IMR-90 (cell line): ENCODE results near the gene MOCS1. TPM values are rescaled to one million over a fixed set of nuclear protein-coding genes. Genes with fewer than 3 reads are reported as not detected.
A peak's percentile ranks its signal among the peaks of the same experiment; 100 is the strongest.

Experiments
- ATAC-seq: fragments of 200-7000 bp; cut with Tn5 transposase; 2 replicates; pipeline ENCODE4 v1.9.1; 2020; ENCODE audit warnings: low read depth, mild to moderate bottlenecking, moderate library complexity
- BruUV-seq: library from RNA; stranded (reverse); fragments of 400-500 nt; replicated peaks from 2 replicates; lab custom pipeline; 2021; lab: Mats Ljungman, UMichigan
- CTCF ChIA-PET: fragments of 300-600 bp; formaldehyde crosslinking; extraction: SDS; loops from one replicate; lab custom pipeline; 2021; ENCODE audit warnings: antibody characterized with exemption; lab: Yijun Ruan, JAX
- POLR2A ChIA-PET: fragments of 300-600 bp; sonication (Branson Sonifier 250); formaldehyde crosslinking; loops from one replicate; lab custom pipeline; 2022; ENCODE audit warnings: antibody characterized with exemption; ENCODE audit not compliant: unreplicated experiment; lab: Charles Lee
- DNase-seq: peaks from one replicate; pipeline ENCODE4 v3.0.0; 2013
- H2AFZ ChIP-seq: replicated peaks from 2 replicates; pipeline ENCODE3; 2013; ENCODE audit warnings: low read length, mild to moderate bottlenecking; ENCODE audit not compliant: poor library complexity
- H2AK5ac ChIP-seq: 2 replicates; pipeline ENCODE4 v1.6.1; 2013; ENCODE audit warnings: low read depth, low read length, inconsistent platforms
- H2AK9ac ChIP-seq: replicated peaks from 2 replicates; pipeline ENCODE3; 2013; ENCODE audit warnings: mild to moderate bottlenecking, low read depth, low read length, moderate library complexity; ENCODE audit not compliant: poor library complexity
- H2BK120ac ChIP-seq: 2 replicates; pipeline ENCODE4 v1.6.1; 2013; ENCODE audit warnings: low read depth, low read length, inconsistent platforms
- H2BK15ac ChIP-seq: 3 replicates; pipeline ENCODE4 v1.6.1; 2013; ENCODE audit warnings: low read depth, low read length, inconsistent platforms
- H2BK20ac ChIP-seq: 2 replicates; pipeline ENCODE4 v1.6.1; 2013; ENCODE audit warnings: low read depth, mild to moderate bottlenecking, inconsistent platforms, low read length, moderate library complexity
- H2BK5ac ChIP-seq: 2 replicates; pipeline ENCODE4 v1.6.1; 2013; ENCODE audit warnings: mild to moderate bottlenecking, low read depth, low read length, inconsistent platforms; ENCODE audit not compliant: poor library complexity, severe bottlenecking
- H3K14ac ChIP-seq: replicated peaks from 2 replicates; pipeline ENCODE4 v1.6.1; 2013; ENCODE audit warnings: low read depth, low read length, inconsistent platforms
- H3K18ac ChIP-seq: 2 replicates; pipeline ENCODE4 v1.6.1; 2013; ENCODE audit warnings: low read depth, low read length, control low read depth
- H3K23ac ChIP-seq: 2 replicates; pipeline ENCODE4 v1.6.1; 2013; ENCODE audit warnings: low read depth, low read length, inconsistent platforms
- H3K27ac ChIP-seq: 2 replicates; pipeline ENCODE4 v1.5.1; 2013; ENCODE audit warnings: mild to moderate bottlenecking, control low read depth, low read length; ENCODE audit not compliant: insufficient read depth
- H3K27me3 ChIP-seq: 2 replicates; pipeline ENCODE4 v1.6.1; 2013; ENCODE audit warnings: low read length; ENCODE audit not compliant: control insufficient read depth, insufficient read depth
- H3K36me3 ChIP-seq: 2 replicates; pipeline ENCODE4 v1.6.1; 2013; ENCODE audit warnings: low read length, mixed read lengths; ENCODE audit not compliant: control insufficient read depth, insufficient read depth
- H3K4ac ChIP-seq: 2 replicates; pipeline ENCODE4 v1.6.1; 2013; ENCODE audit warnings: low read depth, low read length, inconsistent platforms
- H3K4me1 ChIP-seq: 2 replicates; pipeline ENCODE4 v1.6.1; 2013; ENCODE audit warnings: low read length, mixed read lengths; ENCODE audit not compliant: control insufficient read depth, insufficient read depth
- H3K4me2 ChIP-seq: 2 replicates; pipeline ENCODE4 v1.6.1; 2013; ENCODE audit warnings: low read depth, mild to moderate bottlenecking, control low read depth, low read length, moderate library complexity
- H3K4me3 ChIP-seq: 2 replicates; pipeline ENCODE4 v1.5.1; 2013; ENCODE audit warnings: low read depth, mild to moderate bottlenecking, control low read depth, low read length, moderate library complexity; ENCODE audit not compliant: insufficient read depth
- H3K56ac ChIP-seq: 2 replicates; pipeline ENCODE4 v1.6.1; 2013; ENCODE audit warnings: low read length, inconsistent platforms; ENCODE audit not compliant: insufficient read depth; ENCODE audit errors: extremely low read depth
- H3K79me1 ChIP-seq, 2 experiments: 2 replicates each; pipeline ENCODE4 v1.6.1; 2013; ENCODE audit warnings: low read length in 2 of 2, inconsistent platforms in 1 of 2, low read depth in 1 of 2
- H3K9ac ChIP-seq: 2 replicates; pipeline ENCODE4 v1.6.1; 2013; ENCODE audit warnings: low read depth, low read length, control low read depth
- H3K9me1 ChIP-seq: 2 replicates; pipeline ENCODE4 v1.6.1; 2013; ENCODE audit warnings: low read length, inconsistent platforms; ENCODE audit not compliant: insufficient read depth
- H3K9me3 ChIP-seq: 2 replicates; pipeline ENCODE4 v1.6.1; 2013; ENCODE audit warnings: low read length; ENCODE audit not compliant: control insufficient read depth, insufficient read depth
- H4K20me1 ChIP-seq: 2 replicates; pipeline ENCODE4 v1.6.1; 2013; ENCODE audit warnings: low read length, inconsistent platforms; ENCODE audit not compliant: insufficient read depth
- H4K5ac ChIP-seq: 2 replicates; pipeline ENCODE4 v1.6.1; 2013; ENCODE audit warnings: mild to moderate bottlenecking, low read depth, low read length, control low read depth
- H4K8ac ChIP-seq, 2 experiments: 2 replicates each; pipeline ENCODE4 v1.6.1; 2013; ENCODE audit warnings: low read depth in 2 of 2, low read length in 2 of 2, control low read depth in 1 of 2, inconsistent platforms in 1 of 2
- H4K91ac ChIP-seq: 2 replicates; pipeline ENCODE4 v1.6.1; 2013; ENCODE audit warnings: low read depth, low read length, inconsistent platforms; ENCODE audit not compliant: insufficient read depth
- BHLHE40 ChIP-seq: fragments of 150-350 bp; IDR thresholded peaks from 2 replicates; pipeline ENCODE4 v1.6.1; 2016; ENCODE audit warnings: mild to moderate bottlenecking, low read depth, low read length
- MAZ ChIP-seq: IDR thresholded peaks from 2 replicates; pipeline ENCODE4 v1.6.1; 2012; ENCODE audit warnings: low read depth, mild to moderate bottlenecking, low read length, improper control_type of control experiment, moderate library complexity, borderline replicate concordance
- MXI1 ChIP-seq: IDR thresholded peaks from 2 replicates; pipeline ENCODE4 v1.6.1; 2012; ENCODE audit warnings: low read depth, mild to moderate bottlenecking, low read length, moderate library complexity, borderline replicate concordance
- NFE2L2 ChIP-seq: fragments of 150-350 bp; IDR thresholded peaks from 2 replicates; pipeline ENCODE4 v1.6.1; 2016; ENCODE audit warnings: low read depth, mild to moderate bottlenecking, low read length
- RAD21 ChIP-seq: IDR thresholded peaks from 2 replicates; pipeline ENCODE4 v1.6.1; 2012; ENCODE audit warnings: low read length, improper control_type of control experiment
- SMC3 ChIP-seq: fragments of 150-350 bp; IDR thresholded peaks from 2 replicates; pipeline ENCODE4 v1.6.1; 2016; ENCODE audit warnings: low read depth, mild to moderate bottlenecking, antibody characterized with exemption, low read length, moderate library complexity
- WGBS, 2 experiments: methylation state at CpG; one replicate each; pipeline versions ENCODE4 v1.1.5 to v1.1.7; 2013; ENCODE audit warnings: missing lambda C conversion rate in 2 of 2; ENCODE audit not compliant: insufficient read length in 1 of 2; ENCODE audit errors: extremely low coverage in 2 of 2; 5-methylcytosine and 5-hydroxymethylcytosine counted together
- dilution Hi-C: fragments of 300-500 bp; cut with HindIII; formaldehyde crosslinking; loops from one replicate; pipeline ENCODE4 v1.14.3; 2018; ENCODE audit warnings: low sequenced_read_pairs; ENCODE audit not compliant: unreplicated experiment
- in situ Hi-C: fragments of 300-500 bp; cut with MboI; formaldehyde crosslinking; loops from 3 replicates; pipeline ENCODE4 v1.14.3; 2019; ENCODE audit warnings: low sequenced_read_pairs, inconsistent platforms, mixed read lengths
- intact Hi-C: fragments of 100-400 bp; cut with micrococcal nuclease; formaldehyde crosslinking; loops from 2 replicates; pipeline ENCODE4 v1.10.0; 2022
- polyA plus RNA-seq, 3 experiments: library from polyadenylated mRNA; depleted of rRNA; stranded (reverse); fragments of >200 nt; gene quantifications; 2 replicates each; pipeline ENCODE4 v1.2.3, GENCODE V29; 2012; ENCODE audit warnings: low replicate concordance in 1 of 3
- total RNA-seq: library from RNA; depleted of rRNA; stranded (reverse); fragments of >200 nt; gene quantifications from 2 replicates; pipeline ENCODE4 v1.2.3, GENCODE V29; 2012
- TF ChIP-seq, protein P1 (sequence below): conservative IDR thresholded peaks from 2 replicates; pipeline ENCODE4 v1.5.1; 2012; ENCODE audit warnings: mild to moderate bottlenecking, low read depth, low read length, improper control_type of control experiment
- TF ChIP-seq, protein P2 (sequence below): fragments of 150-350 bp; IDR thresholded peaks from 2 replicates; pipeline ENCODE4 v1.6.1; 2017; ENCODE audit warnings: mild to moderate bottlenecking, antibody characterized with exemption, low read length, low read depth

Gene MOCS1
- total and polyA plus RNA-seq, 2 of the 4 experiments (the other 2 are of a cell fraction) = 5.5 to 9.5 TPM

DNA sequence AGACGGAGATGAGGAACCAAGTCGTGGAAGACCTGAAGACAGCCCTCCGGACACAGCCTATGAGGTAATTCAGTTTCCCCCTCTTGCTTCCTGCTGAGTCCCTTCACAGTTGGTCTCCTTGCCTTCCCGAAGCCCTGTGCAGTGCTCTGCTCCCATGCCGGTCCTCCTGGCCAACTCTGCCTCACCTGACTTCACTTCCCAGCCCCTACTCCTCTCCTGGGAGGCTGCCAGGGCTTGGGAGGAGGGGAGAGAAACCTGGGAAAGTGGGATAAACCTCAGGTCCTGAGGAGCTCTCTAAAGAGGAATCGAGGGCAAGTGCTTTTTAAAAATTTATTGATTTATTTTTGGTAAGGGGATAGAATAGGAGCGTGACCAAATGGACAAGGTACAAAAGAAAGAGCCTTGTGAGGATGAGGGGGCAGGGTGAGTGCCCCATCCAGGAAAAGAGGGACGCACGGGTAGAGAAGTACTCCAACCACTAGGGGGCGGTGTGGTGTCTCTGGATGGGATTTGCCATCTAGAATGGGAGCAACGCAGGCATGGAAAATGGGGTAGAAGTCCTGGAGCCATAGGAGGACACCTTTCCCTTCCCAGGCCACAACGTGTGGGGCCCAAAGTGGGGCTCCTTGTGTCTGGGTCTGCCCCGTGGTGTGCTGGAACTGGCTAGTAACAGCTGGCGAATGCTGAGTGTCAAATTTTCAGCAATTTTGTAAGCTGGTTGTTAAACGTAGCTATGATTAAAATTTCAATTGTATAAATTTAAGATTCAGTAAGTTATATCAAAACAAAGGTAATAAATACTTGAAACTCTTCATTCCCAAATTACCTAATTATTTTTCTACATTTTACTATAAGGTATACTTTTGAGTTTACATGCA, 69.0 kb downstream of the MOCS1 start:
- Histone ChIP-seq H3K9ac (no peak overlapping the region), H3K14ac (no peak overlapping the region), H2AK5ac (peak overlapping the region; percentile 72; the same call in 1 of the 2 replicates), H2AK9ac (peak overlapping the region; percentile 8), H4K91ac (no peak overlapping the region), H3K23ac (no peak overlapping the region), H2BK15ac (no peak overlapping the region), H3K4me3 (no peak overlapping the region), H4K20me1 (no peaks in the 10 kb centered on the region), H3K4ac (peak overlapping the region; percentile 32), H2BK20ac (no peak overlapping the region), H3K79me1 (no peaks in the 10 kb centered on the region), H3K36me3 (peaks cover 22% of the 10 kb centered on the region; the same call in 1 of the 2 replicates), H4K5ac (no peak overlapping the region), H3K4me2 (no peak overlapping the region), H2BK120ac (peak overlapping the region; percentile 28), H3K56ac (no peak overlapping the region), H2AFZ (peak overlapping the region; percentile 69), H3K18ac (no peak overlapping the region), H3K4me1 (no peaks in the 10 kb centered on the region), H4K8ac (no peak overlapping the region), H3K27me3 (no peaks in the 10 kb centered on the region), H3K27ac (no peak overlapping the region), H3K9me3 (no peaks in the 10 kb centered on the region), H3K9me1 (no peaks in the 10 kb centered on the region; the same call in none of the 2 replicates), H2BK5ac (no peak overlapping the region)
- TF ChIP-seq BHLHE40 = no peak
- TF ChIP-seq, protein P1, sequence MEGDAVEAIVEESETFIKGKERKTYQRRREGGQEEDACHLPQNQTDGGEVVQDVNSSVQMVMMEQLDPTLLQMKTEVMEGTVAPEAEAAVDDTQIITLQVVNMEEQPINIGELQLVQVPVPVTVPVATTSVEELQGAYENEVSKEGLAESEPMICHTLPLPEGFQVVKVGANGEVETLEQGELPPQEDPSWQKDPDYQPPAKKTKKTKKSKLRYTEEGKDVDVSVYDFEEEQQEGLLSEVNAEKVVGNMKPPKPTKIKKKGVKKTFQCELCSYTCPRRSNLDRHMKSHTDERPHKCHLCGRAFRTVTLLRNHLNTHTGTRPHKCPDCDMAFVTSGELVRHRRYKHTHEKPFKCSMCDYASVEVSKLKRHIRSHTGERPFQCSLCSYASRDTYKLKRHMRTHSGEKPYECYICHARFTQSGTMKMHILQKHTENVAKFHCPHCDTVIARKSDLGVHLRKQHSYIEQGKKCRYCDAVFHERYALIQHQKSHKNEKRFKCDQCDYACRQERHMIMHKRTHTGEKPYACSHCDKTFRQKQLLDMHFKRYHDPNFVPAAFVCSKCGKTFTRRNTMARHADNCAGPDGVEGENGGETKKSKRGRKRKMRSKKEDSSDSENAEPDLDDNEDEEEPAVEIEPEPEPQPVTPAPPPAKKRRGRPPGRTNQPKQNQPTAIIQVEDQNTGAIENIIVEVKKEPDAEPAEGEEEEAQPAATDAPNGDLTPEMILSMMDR = peak; percentile 74
- TF ChIP-seq MXI1 = no peak
- peak; percentile 81 for TF ChIP-seq RAD21
- TF ChIP-seq MAZ = peak; percentile 39; the same call in 1 of the 2 replicates
- peak; percentile 75 for TF ChIP-seq SMC3
- no peak for TF ChIP-seq NFE2L2
- TF ChIP-seq, protein P2, sequence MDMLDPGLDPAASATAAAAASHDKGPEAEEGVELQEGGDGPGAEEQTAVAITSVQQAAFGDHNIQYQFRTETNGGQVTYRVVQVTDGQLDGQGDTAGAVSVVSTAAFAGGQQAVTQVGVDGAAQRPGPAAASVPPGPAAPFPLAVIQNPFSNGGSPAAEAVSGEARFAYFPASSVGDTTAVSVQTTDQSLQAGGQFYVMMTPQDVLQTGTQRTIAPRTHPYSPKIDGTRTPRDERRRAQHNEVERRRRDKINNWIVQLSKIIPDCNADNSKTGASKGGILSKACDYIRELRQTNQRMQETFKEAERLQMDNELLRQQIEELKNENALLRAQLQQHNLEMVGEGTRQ = no peak
- ChIA-PET CTCF (interaction anchor here (0.6 to 2.6 kb wide), 22 partner anchors 8 to 426 kb away, joined by 3 to 18 read pairs (median 4); partner anchors contain the start of gene DAAM2), POLR2A (no interaction called here)
- no TSS peak for BruUV-seq
- in situ Hi-C loops (no loop called here), intact Hi-C loops (loop anchor here (1.0 to 2.0 kb wide), 3 partner anchors 27 to 443 kb away; partner anchors contain the start of gene DAAM2), dilution Hi-C loops (no loop called here)
- ATAC-seq (peak; percentile 90), DNase-seq (peak; percentile 60)
- WGBS, 2 experiments = 100% methylated on average over 1 of the region's 15 CpGs; no CpG with 5 or more reads in 1 of the 2 experiments
